HG02678 (cell line): ENCODE measurements around the gene TNRC6C.
"Not testable (repeated sequence)": the region's sequence is repeated elsewhere in the genome, so short reads cannot be mapped to it uniquely, and the experiment has no call there.

Experiments
- ATAC-seq: cut with Tn5 transposase; IDR thresholded peaks from one replicate; pipeline ENCODE4 v1.9.1; 2021; ENCODE audit warnings: mild to moderate bottlenecking, moderate library complexity; ENCODE audit not compliant: unreplicated experiment

The TNRC6C gene

GRCh38 chr17:77930780-77931768, 27.4 kb upstream of the TNRC6C start:
- no peak for ATAC-seq

- no peak for ATAC-seq
Measured at GRCh38 chr17:77933777-77934398, 24.6 kb upstream of the TNRC6C start.

- no peak for ATAC-seq
Measured at GRCh38 chr17:77935121-77935571, 23.4 kb upstream of the TNRC6C start.

GRCh38 chr17:77935744-77936143, 22.8 kb upstream of the TNRC6C start:
- not testable (repeated sequence) for ATAC-seq

- ATAC-seq, result no peak
Measured at GRCh38 chr17:77936881-77937280, 21.6 kb upstream of the TNRC6C start.

- no peak for ATAC-seq
Measured at GRCh38 chr17:77941004-77941403, 17.5 kb upstream of the TNRC6C start.

- no peak for ATAC-seq
Measured at GRCh38 chr17:77942112-77942988, 16.2 kb upstream of the TNRC6C start.

GRCh38 chr17:77943971-77944370, 14.5 kb upstream of the TNRC6C start:
- ATAC-seq, result no peak

GRCh38 chr17:77944390-77945222, 13.9 kb upstream of the TNRC6C start:
- no peak for ATAC-seq

GRCh38 chr17:77946900-77947645, 11.4 kb upstream of the TNRC6C start:
- ATAC-seq, result no peak

GRCh38 chr17:77948690-77949114, 9.8 kb upstream of the TNRC6C start:
- no peak for ATAC-seq

GRCh38 chr17:77951123-77951522, 7.4 kb upstream of the TNRC6C start:
- no peak for ATAC-seq

- no peak for ATAC-seq
Measured at GRCh38 chr17:77952368-77952767, 6.1 kb upstream of the TNRC6C start.

GRCh38 chr17:77957235-77957856, 1.2 kb upstream of the TNRC6C start:
- no peak for ATAC-seq

GRCh38 chr17:77958716-77959125, 218 bp downstream of the TNRC6C start:
- ATAC-seq, result peak; percentile 7

- no peak for ATAC-seq
Measured at GRCh38 chr17:77959126-77959925, 823 bp downstream of the TNRC6C start.

GRCh38 chr17:77959926-77960521, 1.5 kb downstream of the TNRC6C start:
- no peak for ATAC-seq

GRCh38 chr17:77961741-77962140, 3.2 kb downstream of the TNRC6C start:
- ATAC-seq, result no peak
